Kidney (tissue), 14 donors: ENCODE measurements around the gene TRAF7. TPM values are rescaled to one million over a fixed set of nuclear protein-coding genes. Genes with fewer than 3 reads are reported as not detected.

Source experiments
- DNase-seq, 5 donors: peaks; one replicate each; pipeline ENCODE4 v3.0.0-alpha.2; 2013 to 2020
- FAIRE-seq: peaks from 2 replicates; lab custom pipeline; 2012; peaks lifted over from hg19 to GRCh38; lab: Jason Lieb, UNC
- H3K27ac ChIP-seq, 2 donors: one replicate each; pipeline ENCODE4 v1.7.0; 2013; ENCODE audit warnings: low read depth in 2 of 2, low read length in 2 of 2, inconsistent platforms in 1 of 2
- H3K27me3 ChIP-seq: one replicate; pipeline ENCODE4 v1.7.1; 2013; ENCODE audit warnings: low read length, inconsistent platforms; ENCODE audit not compliant: control insufficient read depth, insufficient read depth
- H3K36me3 ChIP-seq, 3 donors: one replicate each; pipeline versions ENCODE4 v1.7.0 to v1.7.1; 2013; ENCODE audit warnings: low read length in 3 of 3, control low read depth in 1 of 3, inconsistent platforms in 1 of 3; ENCODE audit not compliant: insufficient read depth in 3 of 3, control insufficient read depth in 2 of 3
- H3K4me1 ChIP-seq, 3 donors: one replicate each; pipeline versions ENCODE4 v1.7.0 to v1.7.1; 2013; ENCODE audit warnings: low read length in 3 of 3, inconsistent platforms in 1 of 3, low read depth in 1 of 3; ENCODE audit not compliant: control insufficient read depth in 2 of 3, insufficient read depth in 2 of 3
- H3K4me3 ChIP-seq, 3 donors: one replicate each; pipeline versions ENCODE4 v1.7.0 to v1.8.1; 2013; ENCODE audit warnings: low read length in 3 of 3, control low read depth in 1 of 3, inconsistent platforms in 1 of 3
- H3K9ac ChIP-seq, 3 donors: one replicate each; pipeline versions ENCODE4 v1.7.0 to v1.7.1; 2013; ENCODE audit warnings: low read length in 3 of 3, control low read depth in 1 of 3, inconsistent platforms in 1 of 3
- H3K9me3 ChIP-seq, 3 donors: one replicate each; pipeline versions ENCODE4 v1.7.0 to v1.7.1; 2013; ENCODE audit warnings: low read length in 3 of 3, control low read depth in 1 of 3, inconsistent platforms in 1 of 3; ENCODE audit not compliant: control insufficient read depth in 2 of 3, insufficient read depth in 1 of 3
- CTCF ChIP-seq: IDR thresholded peaks from 3 replicates; pipeline ENCODE4 v1.5.1; 2012; ENCODE audit warnings: mild to moderate bottlenecking, moderate library complexity, borderline replicate concordance; ENCODE audit not compliant: insufficient read depth; ENCODE audit errors: extremely low read depth
- intact Hi-C: fragments of 100-400 bp; cut with DNase I; formaldehyde crosslinking; loops from one replicate; pipeline ENCODE4 v1.11.1; 2022
- polyA plus RNA-seq: library from polyadenylated mRNA; stranded (reverse); fragments of 350-450 nt; fragmentation: Illumina TruSeq; extraction: RNeasy Lipid Tissue Mini Kit (QIAGEN cat#74804); gene quantifications from one replicate; pipeline ENCODE4 v1.2.3, GENCODE V29; 2014; ENCODE audit warnings: low read depth, low replicate concordance; ENCODE audit not compliant: insufficient read depth
- total RNA-seq: library from RNA; stranded (reverse); fragmentation: NEBNext Ultra II Directional; extraction: Animal tissue kit (Norgen Biotek cat#: 25700); gene quantifications from one replicate; pipeline ENCODE4 v1.2.1, GENCODE V29; 2021
- donor health status: control.
- donor health status: control.
- donor health status: control.
- donor health status: control.
- donor health status: control.
- donor health status: DM: yes; HTN: yes; CAD: no.
- donor health status: Normal renal cell carcinoma (clear cell type).

The TRAF7 gene
- total and polyA plus RNA-seq, 2 donors from 2014 or later, result 26.1 to 66.8 TPM

GRCh38 chr16:2170080-2170479 is 14.5 kb downstream of the TRAF7 start:
- no peak overlapping the region for H3K9ac ChIP-seq
- no peaks in the 10 kb centered on the region for H3K27me3 ChIP-seq
- no peaks in the 10 kb centered on the region for H3K9me3 ChIP-seq
- peak overlapping the region in 1 of 2 donors; percentile 64 for H3K27ac ChIP-seq
- no peaks in the 10 kb centered on the region for H3K4me1 ChIP-seq
- intact Hi-C loops, result no loop called here
- peaks cover 0 to 15% (median 9%) of the 10 kb centered on the region in 3 donors for H3K36me3 ChIP-seq
- FAIRE-seq (no peak), DNase-seq (no peak)
- H3K4me3 ChIP-seq, result no peak overlapping the region
- no peak for TF ChIP-seq CTCF

GRCh38 chr16:2170587-2171435 is 15.2 kb downstream of the TRAF7 start:
- Histone ChIP-seq H3K9me3 (no peaks in the 10 kb centered on the region), H3K27ac (no peak overlapping the region), H3K4me1 (no peaks in the 10 kb centered on the region), H3K4me3 (no peak overlapping the region), H3K36me3 (peaks cover 0 to 16% (median 16%) of the 10 kb centered on the region in 3 donors), H3K27me3 (no peaks in the 10 kb centered on the region), H3K9ac (no peak overlapping the region)
- no peak for FAIRE-seq
- DNase-seq, result no peak
- intact Hi-C loops, result no loop called here
- TF ChIP-seq CTCF, result no peak

GRCh38 chr16:2171601-2172178 is 16.1 kb downstream of the TRAF7 start:
- TF ChIP-seq CTCF, result no peak
- H3K36me3 ChIP-seq, result peaks cover 0 to 16% (median 14%) of the 10 kb centered on the region in 3 donors
- H3K4me3 ChIP-seq, result no peak overlapping the region
- no peaks in the 10 kb centered on the region for H3K9me3 ChIP-seq
- DNase-seq (no peak), FAIRE-seq (no peak)
- no peaks in the 10 kb centered on the region for H3K4me1 ChIP-seq
- H3K9ac ChIP-seq, result no peak overlapping the region
- intact Hi-C loops, result no loop called here
- no peak overlapping the region for H3K27ac ChIP-seq
- H3K27me3 ChIP-seq, result no peaks in the 10 kb centered on the region
